A673 (cell line): ENCODE results near the gene CBFA2T3. TPM values are rescaled to one million over a fixed set of nuclear protein-coding genes. Genes with fewer than 3 reads are reported as not detected.

ENCODE experiments used
- BruUV-seq: library from RNA; stranded (reverse); fragments of 400-500 nt; replicated peaks from 2 replicates; lab custom pipeline; 2021; lab: Mats Ljungman, UMichigan
- CTCF ChIA-PET: fragments of 300-600 bp; sonication (Branson Sonifier 250); formaldehyde crosslinking; loops from one replicate; lab custom pipeline; 2022; ENCODE audit warnings: antibody characterized with exemption; lab: Charles Lee
- POLR2A ChIA-PET: fragments of 300-600 bp; sonication (Branson Sonifier 250); formaldehyde crosslinking; loops from one replicate; lab custom pipeline; 2022; ENCODE audit warnings: antibody characterized with exemption; ENCODE audit not compliant: low non-redundant PET; lab: Charles Lee
- DNase-seq: peaks from one replicate; pipeline ENCODE4 v3.0.0-alpha.2; 2015; ENCODE audit warnings: low spot score
- H3K27ac ChIP-seq: fragments of 200-600 bp; sonication (generic); 2 replicates; pipeline ENCODE4 v1.5.1; 2016; ENCODE audit warnings: mixed run types, low read depth, mild to moderate bottlenecking, mixed read lengths, antibody characterized with exemption, low read length; ENCODE audit not compliant: poor library complexity, severe bottlenecking
- H3K27me3 ChIP-seq: fragments of 200-600 bp; sonication (generic); replicated peaks from 2 replicates; pipeline ENCODE4 v1.6.1; 2017; ENCODE audit warnings: mixed run types, low read depth, mild to moderate bottlenecking, mixed read lengths, antibody characterized with exemption, low read length; ENCODE audit not compliant: insufficient read depth, poor library complexity
- H3K36me3 ChIP-seq: fragments of 200-600 bp; sonication (generic); 2 replicates; pipeline ENCODE4 v1.6.1; 2016; ENCODE audit warnings: mixed run types, mild to moderate bottlenecking, mixed read lengths, antibody characterized with exemption, low read length; ENCODE audit not compliant: insufficient read depth, poor library complexity, severe bottlenecking
- H3K4me1 ChIP-seq: fragments of 200-600 bp; sonication (generic); 2 replicates; pipeline ENCODE4 v1.6.1; 2017; ENCODE audit warnings: mixed run types, mild to moderate bottlenecking, mixed read lengths, antibody characterized with exemption, low read length; ENCODE audit not compliant: insufficient read depth, poor library complexity, severe bottlenecking
- H3K4me3 ChIP-seq: fragments of 200-600 bp; sonication (generic); 2 replicates; pipeline ENCODE4 v1.5.1; 2016; ENCODE audit warnings: low read depth, mixed run types, mild to moderate bottlenecking, mixed read lengths, low read length; ENCODE audit not compliant: poor library complexity, severe bottlenecking
- H3K9me3 ChIP-seq: fragments of 200-600 bp; sonication (generic); 2 replicates; pipeline ENCODE4 v1.6.1; 2016; ENCODE audit warnings: mixed run types, low read depth, mild to moderate bottlenecking, mixed read lengths, antibody characterized with exemption, low read length; ENCODE audit not compliant: poor library complexity, severe bottlenecking
- CTCF ChIP-seq: fragments of 300-800, 200-600 bp; sonication (generic); conservative IDR thresholded peaks from 2 replicates; pipeline ENCODE4 v1.5.1; 2017; ENCODE audit warnings: low read depth, mild to moderate bottlenecking, antibody characterized with exemption, low read length, moderate library complexity, mixed read lengths
- EZH2 ChIP-seq: fragments of 200-600 bp; sonication (generic); IDR thresholded peaks from 2 replicates; pipeline ENCODE4 v1.6.1; 2017; ENCODE audit warnings: borderline replicate concordance, low read depth, mild to moderate bottlenecking, mixed read lengths, antibody characterized with exemption, low read length; ENCODE audit not compliant: poor library complexity, severe bottlenecking
- intact Hi-C: fragments of 100-400 bp; cut with micrococcal nuclease; formaldehyde crosslinking; loops from one replicate; pipeline ENCODE4 v1.10.0; 2022; ENCODE audit not compliant: unreplicated experiment
- total RNA-seq: library from RNA; stranded (reverse); gene quantifications from 2 replicates; pipeline ENCODE4 v1.2.3, GENCODE V29; 2021

CBFA2T3 gene
- total RNA-seq, 1 experiment from 2014 or later, result 1.7 TPM

- ChIA-PET POLR2A (no interaction called here), CTCF (interaction anchor here (0.6 to 1.0 kb wide), 2 partner anchors 177 to 179 kb away, joined by 3 read pairs; partner anchors contain the start of gene ACSF3)
- peak; percentile 60 for DNase-seq
These were observed 62.1 kb downstream of the CBFA2T3 start for GRCh38 chr16:88914750-88915368.

GRCh38 chr16:88913870-88914269 lies 63.1 kb downstream of the CBFA2T3 start:
- no peak for DNase-seq
- Histone ChIP-seq H3K4me3 (no peak overlapping the region), H3K9me3 (no peaks in the 10 kb centered on the region), H3K4me1 (peaks cover 8% of the 10 kb centered on the region), H3K27me3 (no peaks in the 10 kb centered on the region), H3K36me3 (no peaks in the 10 kb centered on the region), H3K27ac (no peak overlapping the region)
- ChIA-PET POLR2A (interaction anchor here (0.6 kb wide), 1 partner anchor 8 kb away, joined by 17 read pairs; no protein-coding TSS in a partner anchor), CTCF (no interaction called here)
- no TSS peak for BruUV-seq
- intact Hi-C loops, result no loop called here
- no peak for TF ChIP-seq CTCF
- TF ChIP-seq EZH2, result no peak

More at GRCh38 chr16:88914750-88915368, 62.1 kb downstream of the CBFA2T3 start:
- no TSS peak for BruUV-seq
- Histone ChIP-seq H3K36me3 (no peaks in the 10 kb centered on the region), H3K27me3 (no peaks in the 10 kb centered on the region), H3K4me1 (peaks cover 8% of the 10 kb centered on the region), H3K9me3 (no peaks in the 10 kb centered on the region), H3K27ac (peak overlapping the region; percentile 68), H3K4me3 (no peak overlapping the region)
- intact Hi-C loops, result no loop called here
- no peak for TF ChIP-seq CTCF
- no peak for TF ChIP-seq EZH2

- ChIA-PET CTCF (no interaction called here), POLR2A (interaction anchor here (0.6 kb wide), 1 partner anchor 7 kb away, joined by 17 read pairs; no protein-coding TSS in a partner anchor)
- intact Hi-C loops, result no loop called here
- H3K4me1 ChIP-seq, result peaks cover 8% of the 10 kb centered on the region
- no peaks in the 10 kb centered on the region for H3K9me3 ChIP-seq
- TF ChIP-seq CTCF (no peak), EZH2 (no peak)
- DNase-seq, result no peak
- BruUV-seq, result no TSS peak
- no peaks in the 10 kb centered on the region for H3K36me3 ChIP-seq
- H3K27ac ChIP-seq, result no peak overlapping the region
- no peak overlapping the region for H3K4me3 ChIP-seq
- H3K27me3 ChIP-seq, result no peaks in the 10 kb centered on the region
These were observed 63.9 kb downstream of the CBFA2T3 start for GRCh38 chr16:88913001-88913612.
